ENCODE results near the gene COL18A1.

The COL18A1 gene

GRCh38 chr21:45538381-45539045, 133.5 kb downstream of the COL18A1 start:
- no peak for DNase-seq

GRCh38 chr21:45539046-45539795, 134.3 kb downstream of the COL18A1 start:
- no peak for DNase-seq

GRCh38 chr21:45539796-45540600, 135.0 kb downstream of the COL18A1 start:
- DNase-seq = no peak

GRCh38 chr21:45540601-45540970, 135.6 kb downstream of the COL18A1 start:
- DNase-seq = no peak

GRCh38 chr21:45541221-45542039, 136.5 kb downstream of the COL18A1 start:
- no peak for DNase-seq

- no peak for DNase-seq
Measured at GRCh38 chr21:45542242-45542666, 137.3 kb downstream of the COL18A1 start, which contains the start of gene SLC19A1. TSS of gene SLC19A1 (minus strand) at chr21:45542440. CDS start at chr21:45537959, 4,481 bp downstream.

- DNase-seq = no peak
Measured at GRCh38 chr21:45542667-45543370, 137.9 kb downstream of the COL18A1 start.

GRCh38 chr21:45543371-45543709, 138.4 kb downstream of the COL18A1 start:
- no peak for DNase-seq

GRCh38 chr21:45543710-45544448, 138.9 kb downstream of the COL18A1 start:
- no peak for DNase-seq

GRCh38 chr21:45544449-45545235, 139.7 kb downstream of the COL18A1 start:
- no peak for DNase-seq

GRCh38 chr21:45545236-45545570, 140.2 kb downstream of the COL18A1 start:
- DNase-seq = no peak

GRCh38 chr21:45545691-45546531, 140.9 kb downstream of the COL18A1 start:
- DNase-seq = no peak

GRCh38 chr21:45546636-45547544, 141.9 kb downstream of the COL18A1 start:
- no peak for DNase-seq

GRCh38 chr21:45547545-45547900, 142.6 kb downstream of the COL18A1 start:
- DNase-seq = no peak

GRCh38 chr21:45548711-45549491, 143.9 kb downstream of the COL18A1 start:
- DNase-seq = no peak

- DNase-seq = no peak
Measured at GRCh38 chr21:45549626-45550463, 144.9 kb downstream of the COL18A1 start.

Data from NCI-H1417 treated with DMSO at 0.1 percent for 48 hours (cell line).